Measurements from ENCODE around the gene SLC16A10. TPM values are rescaled to one million over a fixed set of nuclear protein-coding genes. Genes with fewer than 3 reads are reported as not detected.

Gene SLC16A10
- total and polyA plus RNA-seq, 2 of the 8 experiments (the other 6 are each of a cell fraction or from before 2014, with no cell fraction given) = 18.6 to 23.2 TPM

- Histone ChIP-seq H3K56ac (replicated peaks; ENCODE audit: insufficient read length, low read depth, low read length) (no peak overlapping the region), H2BK20ac (ENCODE audit: low read length) (no peak overlapping the region), H3K23ac (ENCODE audit: insufficient read length) (no peak overlapping the region), H4K8ac (ENCODE audit: extremely low read depth, insufficient read depth, low read length) (no peak overlapping the region), H2BK15ac (ENCODE audit: low read length) (no peak overlapping the region), H3K36me3 (ENCODE audit: control insufficient read depth in 2 of 4, insufficient read depth in 4 of 4, low read length in 3 of 4) (no peaks in the 10 kb centered on the region), H2AFZ (ENCODE audit: low read length) (0 out of 2 replicates have a peak overlapping the region, but pooled peaks have one; percentile 31), H3K79me2 (ENCODE audit: control insufficient read depth in 1 of 2, insufficient read depth in 2 of 2, low read length in 2 of 2) (no peaks in the 10 kb centered on the region), H2BK5ac (ENCODE audit: low read depth, low read length) (no peak overlapping the region), H3K79me1 (ENCODE audit: low read depth, low read length) (no peaks in the 10 kb centered on the region), H3K9ac (replicated peaks in 1 of 4; ENCODE audit: extremely low read depth in 1 of 4, low read depth in 3 of 4, low read length in 3 of 4) (no peak overlapping the region), H4K20me1 (replicated peaks in 1 of 2; ENCODE audit: control insufficient read depth in 1 of 2, insufficient read depth in 2 of 2, low read length in 2 of 2) (no peaks in the 10 kb centered on the region), H2AK5ac (ENCODE audit: low read depth, low read length) (no peak overlapping the region), H3K27me3 (replicated peaks in 1 of 4; ENCODE audit: control insufficient read depth in 3 of 4, extremely low read depth in 1 of 4, insufficient read depth in 3 of 4, low read length in 3 of 4) (no peaks in the 10 kb centered on the region; a peak in 1 of 7 replicates), H3K4me1 (replicated peaks in 1 of 4; ENCODE audit: control insufficient read depth in 3 of 4, insufficient read depth in 4 of 4, low read length in 3 of 4) (no peaks in the 10 kb centered on the region), H3K4me3 (ENCODE audit: extremely low read depth in 1 of 4, insufficient read depth in 2 of 4, low read depth in 3 of 4, low read length in 4 of 4) (no peak overlapping the region), H3K23me2 (ENCODE audit: low read depth, low read length) (no peaks in the 10 kb centered on the region; the same call in 1 of the 2 replicates), H3K14ac (ENCODE audit: insufficient read length) (no peak overlapping the region), H3K9me3 (ENCODE audit: insufficient read depth in 2 of 2, low read depth in 1 of 2, low read length in 1 of 2) (no peaks in the 10 kb centered on the region), H3K27ac (ENCODE audit: low read depth, low read length) (no peak overlapping the region), H2BK12ac (ENCODE audit: low read depth, low read length) (no peak overlapping the region), H3K4me2 (ENCODE audit: insufficient read depth in 1 of 2, low read depth in 2 of 2, low read length in 2 of 2) (no peak overlapping the region), H3K4ac (replicated peaks; ENCODE audit: insufficient read length, low read depth, low read length) (no peak overlapping the region), H4K91ac (replicated peaks; ENCODE audit: insufficient read length, low read length) (no peak overlapping the region), H3K18ac (ENCODE audit: extremely low read depth, low read length) (no peak overlapping the region), H4K5ac (ENCODE audit: insufficient read length, low read depth, low read length) (no peak overlapping the region), H2BK120ac (replicated peaks; ENCODE audit: low read depth, low read length) (no peak overlapping the region)
- DNase-seq (ENCODE audit: low read depth in 1 of 2, low spot score in 2 of 2) (no peak), FAIRE-seq (no peak)
- WGBS, 2 experiments (ENCODE audit: extremely low coverage in 1 of 2, insufficient coverage in 1 of 2, insufficient read length in 1 of 2, insufficient replicate concordance in 2 of 2, low coverage in 1 of 2, low lambda C conversion rate in 2 of 2, missing lambda C conversion rate in 1 of 2) = 94% methylated on average over 8 of the region's 8 CpGs; no CpG with 5 or more reads in 1 of the 2 experiments
- ChIA-PET CTCF (ENCODE audit: partially characterized antibody) (interaction anchor here (1.3 to 2.2 kb wide), 4 partner anchors 10 to 162 kb away, joined by 4 to 5 read pairs (median 4); no protein-coding TSS in a partner anchor), POLR2A (ENCODE audit: partially characterized antibody) (interaction anchor here (1.0 kb wide), 1 partner anchor 15 kb away, joined by 3 read pairs; no protein-coding TSS in a partner anchor)
- TF ChIP-seq BACH1 (IDR thresholded peaks at IDR 0.05; ENCODE audit: low read length) (no peak), TAF1 (IDR thresholded peaks at IDR 0.05; ENCODE audit: low read depth, low read length) (no peak), NANOG (IDR thresholded peaks at IDR 0.05; ENCODE audit: insufficient read depth, low read depth, low read length, poor library complexity, severe bottlenecking) (no peak), BRCA1 (IDR thresholded peaks at IDR 0.05; ENCODE audit: low read depth, low read length) (no peak), TCF12 (IDR thresholded peaks at IDR 0.05; ENCODE audit: low read depth, low read length) (no peak), SP2 (IDR thresholded peaks at IDR 0.05; ENCODE audit: low read length) (no peak), CREB1 (IDR thresholded peaks at IDR 0.05) (no peak), RFX5 (IDR thresholded peaks at IDR 0.05; ENCODE audit: borderline replicate concordance, low read depth, low read length) (no peak), GTF2F1 (IDR thresholded peaks at IDR 0.05; ENCODE audit: borderline replicate concordance, low read depth, low read length) (no peak), JUND (IDR thresholded peaks at IDR 0.05; ENCODE audit: low read length) (no peak), TAF7 (optimal IDR thresholded peaks at IDR 0.05; ENCODE audit: borderline replicate concordance, low read depth, low read length) (no peak), GABPA (IDR thresholded peaks at IDR 0.05; ENCODE audit: borderline replicate concordance, insufficient read depth, low read length) (no peak)
- TF ChIP-seq, protein P1, sequence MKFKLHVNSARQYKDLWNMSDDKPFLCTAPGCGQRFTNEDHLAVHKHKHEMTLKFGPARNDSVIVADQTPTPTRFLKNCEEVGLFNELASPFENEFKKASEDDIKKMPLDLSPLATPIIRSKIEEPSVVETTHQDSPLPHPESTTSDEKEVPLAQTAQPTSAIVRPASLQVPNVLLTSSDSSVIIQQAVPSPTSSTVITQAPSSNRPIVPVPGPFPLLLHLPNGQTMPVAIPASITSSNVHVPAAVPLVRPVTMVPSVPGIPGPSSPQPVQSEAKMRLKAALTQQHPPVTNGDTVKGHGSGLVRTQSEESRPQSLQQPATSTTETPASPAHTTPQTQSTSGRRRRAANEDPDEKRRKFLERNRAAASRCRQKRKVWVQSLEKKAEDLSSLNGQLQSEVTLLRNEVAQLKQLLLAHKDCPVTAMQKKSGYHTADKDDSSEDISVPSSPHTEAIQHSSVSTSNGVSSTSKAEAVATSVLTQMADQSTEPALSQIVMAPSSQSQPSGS (IDR thresholded peaks at IDR 0.05; ENCODE audit: low read length) = no peak
These were observed 40.1 kb upstream of the SLC16A10 start for GRCh38 chr6:111047244-111047643.
